Osteoblast (primary cell): ENCODE data around the gene LY6G6D. TPM values are rescaled to one million over a fixed set of nuclear protein-coding genes. Genes with fewer than 3 reads are reported as not detected.

Experiments
- small RNA-seq: library from RNA; depleted of rRNA; stranded (forward); fragments of <200 nt; gene quantifications from one replicate; pipeline ENCODE3, GENCODE V24; 2012
- total RNA-seq: library from RNA; depleted of rRNA; stranded (reverse); fragments of >200 nt; gene quantifications from 2 replicates; pipeline ENCODE4 v1.2.3, GENCODE V29; 2012

LY6G6D gene
- total RNA-seq, 1 donor: not detected

Small RNA genes lying within 50 kb of the gene (small RNA-seq; reads per million reads assigned to genes)
- gene LY6G6D (not detected), gene MIR4646 (0.22 reads per million), gene MSH5-SAPCD1 (not detected), gene RNU6-850P (not detected), gene SAPCD1 (0.22 reads per million)

Other genes with a start within 250 kb of the LY6G6D start
- gene MICB, start 217.2 kb upstream of the LY6G6D start, total RNA-seq: 12.7 and 14.1 TPM in 2 replicates
- not detected in 2 replicates for gene MCCD1, start 186.4 kb upstream of the LY6G6D start, total RNA-seq
- gene DDX39B, start 173.3 kb upstream of the LY6G6D start, total RNA-seq: 240 and 262 TPM in 2 replicates
- 2.2 and 2.9 TPM in 2 replicates for gene ATP6V1G2, start 168.7 kb upstream of the LY6G6D start, total RNA-seq
- 43.6 and 56.8 TPM in 2 replicates for gene NFKBIL1, start 167.7 kb upstream of the LY6G6D start, total RNA-seq
- gene LTA, start 143.1 kb upstream of the LY6G6D start, total RNA-seq: not detected in 2 replicates
- not detected in 2 replicates for gene TNF, start 139.8 kb upstream of the LY6G6D start, total RNA-seq
- 0.29 TPM in 1 of 2 replicates, not detected in the other for gene LTB, start 132.9 kb upstream of the LY6G6D start, total RNA-seq
- 0.29 TPM in 1 of 2 replicates, not detected in the other for gene LST1, start 129.1 kb upstream of the LY6G6D start, total RNA-seq
- gene NCR3, start 122.3 kb upstream of the LY6G6D start, total RNA-seq: not detected in 2 replicates
- gene AIF1, start 100.1 kb upstream of the LY6G6D start, total RNA-seq: 0.36 TPM in 1 of 2 replicates, not detected in the other
- 49.2 and 52.2 TPM in 2 replicates for gene PRRC2A, start 94.6 kb upstream of the LY6G6D start, total RNA-seq
- gene BAG6, start 62.7 kb upstream of the LY6G6D start, total RNA-seq: 175 and 183 TPM in 2 replicates
- 1.1 and 1.2 TPM in 2 replicates for gene APOM, start 59.5 kb upstream of the LY6G6D start, total RNA-seq
- 21.2 and 21.7 TPM in 2 replicates for gene C6orf47, start 54.6 kb upstream of the LY6G6D start, total RNA-seq
- gene GPANK1, start 50.4 kb upstream of the LY6G6D start, total RNA-seq: 22.1 and 23.9 TPM in 2 replicates
- 124 and 150 TPM in 2 replicates for gene CSNK2B, start 49.3 kb upstream of the LY6G6D start, total RNA-seq
- 4.1 and 5.4 TPM in 2 replicates for gene LY6G5B, start 45.4 kb upstream of the LY6G6D start, total RNA-seq
- 0.59 and 0.72 TPM in 2 replicates for gene LY6G5C, start 34.3 kb upstream of the LY6G6D start, total RNA-seq
- 41.0 and 43.4 TPM in 2 replicates for gene ABHD16A, start 12.0 kb upstream of the LY6G6D start, total RNA-seq
- not detected in 2 replicates for gene LY6G6F, start 8.5 kb upstream of the LY6G6D start, total RNA-seq
- not detected in 2 replicates for gene LY6G6C, start 6.4 kb downstream of the LY6G6D start, total RNA-seq
- gene MPIG6B, start 8.0 kb downstream of the LY6G6D start, total RNA-seq: not detected in 2 replicates
- gene DDAH2, start 14.0 kb downstream of the LY6G6D start, total RNA-seq: 96.6 and 97.5 TPM in 2 replicates
- 502 and 581 TPM in 2 replicates for gene CLIC1, start 21.2 kb downstream of the LY6G6D start, total RNA-seq
- gene MSH5, start 24.7 kb downstream of the LY6G6D start, total RNA-seq: 12.4 and 13.0 TPM in 2 replicates
- 0.59 and 1.4 TPM in 2 replicates for gene SAPCD1, start 47.3 kb downstream of the LY6G6D start, total RNA-seq
- 0.29 and 0.36 TPM in 2 replicates for gene VWA7, start 62.0 kb downstream of the LY6G6D start, total RNA-seq
- 40.1 and 42.0 TPM in 2 replicates for gene VARS1, start 80.4 kb downstream of the LY6G6D start, total RNA-seq
- 18.3 and 22.4 TPM in 2 replicates for gene LSM2, start 91.6 kb downstream of the LY6G6D start, total RNA-seq
- gene HSPA1L, start 99.9 kb downstream of the LY6G6D start, total RNA-seq: 0.29 and 0.72 TPM in 2 replicates
- 33.3 and 36.9 TPM in 2 replicates for gene HSPA1A, start 100.2 kb downstream of the LY6G6D start, total RNA-seq
- 45.7 and 59.7 TPM in 2 replicates for gene HSPA1B, start 112.4 kb downstream of the LY6G6D start, total RNA-seq
- 114 and 117 TPM in 2 replicates for gene NEU1, start 147.5 kb downstream of the LY6G6D start, total RNA-seq
- not detected in 2 replicates for gene SLC44A4, start 163.6 kb downstream of the LY6G6D start, total RNA-seq
- gene EHMT2, start 182.3 kb downstream of the LY6G6D start, total RNA-seq: 40.1 and 40.9 TPM in 2 replicates
- 2.1 and 3.6 TPM in 2 replicates for gene ZBTB12, start 186.7 kb downstream of the LY6G6D start, total RNA-seq
- gene C2, start 212.4 kb downstream of the LY6G6D start, total RNA-seq: 12.7 and 18.0 TPM in 2 replicates
- gene CFB, start 230.7 kb downstream of the LY6G6D start, total RNA-seq: 16.5 and 26.8 TPM in 2 replicates
- gene NELFE, start 243.6 kb downstream of the LY6G6D start, total RNA-seq: 86.5 and 95.8 TPM in 2 replicates
- 42.0 and 46.0 TPM in 2 replicates for gene SKIC2, start 243.8 kb downstream of the LY6G6D start, total RNA-seq